Skeletal muscle tissue (tissue), 5 donors: ENCODE measurements around the gene RPL18A. TPM values are rescaled to one million over a fixed set of nuclear protein-coding genes. Genes with fewer than 3 reads are reported as not detected.

Experiments used
- H3K27ac ChIP-seq: one replicate; pipeline ENCODE4 v1.7.0; 2013; ENCODE audit warnings: mild to moderate bottlenecking, low read depth, low read length, inconsistent platforms
- H3K27me3 ChIP-seq, 3 donors: one replicate each; pipeline ENCODE4 v1.7.0; 2013; ENCODE audit warnings: low read length in 3 of 3; ENCODE audit not compliant: control insufficient read depth in 3 of 3, insufficient read depth in 3 of 3
- H3K36me3 ChIP-seq, 3 donors: one replicate each; pipeline ENCODE4 v1.7.0; 2013; ENCODE audit warnings: low read length in 3 of 3; ENCODE audit not compliant: control insufficient read depth in 3 of 3, insufficient read depth in 3 of 3
- H3K4me1 ChIP-seq, 3 donors: one replicate each; pipeline ENCODE4 v1.7.0; 2013; ENCODE audit warnings: low read length in 3 of 3, mild to moderate bottlenecking in 3 of 3; ENCODE audit not compliant: control insufficient read depth in 3 of 3, insufficient read depth in 3 of 3
- H3K4me3 ChIP-seq, 3 donors: one replicate each; pipeline ENCODE4 v1.7.0; 2013; ENCODE audit warnings: low read length in 3 of 3
- H3K9ac ChIP-seq, 3 donors: one replicate each; pipeline ENCODE4 v1.7.0; 2013; ENCODE audit warnings: low read length in 3 of 3, mild to moderate bottlenecking in 3 of 3, moderate library complexity in 2 of 3, low read depth in 1 of 3
- H3K9me3 ChIP-seq, 3 donors: one replicate each; pipeline ENCODE4 v1.7.0; 2013; ENCODE audit warnings: low read length in 3 of 3; ENCODE audit not compliant: control insufficient read depth in 3 of 3
- small RNA-seq: library from RNA; depleted of rRNA; stranded (forward); fragments of <200 nt; gene quantifications from one replicate; pipeline ENCODE3, GENCODE V24; 2014
- total RNA-seq: library from RNA; depleted of rRNA; stranded (reverse); fragments of >200 nt; gene quantifications from one replicate; pipeline ENCODE4 v1.2.3, GENCODE V29; 2014
- donor health status: Osteomylitis.

The RPL18A gene
- total RNA-seq, 1 donor from 2014 or later, result 1,370 TPM

GRCh38 chr19:17902701-17903100 lies 43.0 kb downstream of the RPL18A start:
- no peak overlapping the region for H3K9ac ChIP-seq
- H3K27ac ChIP-seq, result no peak overlapping the region
- H3K9me3 ChIP-seq, result no peaks in the 10 kb centered on the region
- H3K36me3 ChIP-seq, result no peaks in the 10 kb centered on the region
- H3K27me3 ChIP-seq, result peaks cover 0 to 3% (median 0%) of the 10 kb centered on the region in 3 donors
- H3K4me3 ChIP-seq, result no peak overlapping the region
- no peaks in the 10 kb centered on the region for H3K4me1 ChIP-seq

- Histone ChIP-seq H3K4me1 (no peaks in the 10 kb centered on the region), H3K9ac (no peak overlapping the region), H3K9me3 (peaks cover 2 to 7% (median 3%) of the 10 kb centered on the region in 3 donors), H3K27me3 (no peaks in the 10 kb centered on the region), H3K36me3 (no peaks in the 10 kb centered on the region), H3K27ac (no peak overlapping the region), H3K4me3 (no peak overlapping the region)
These were observed 48.5 kb downstream of the RPL18A start for GRCh38 chr19:17908244-17908643.

GRCh38 chr19:17909003-17909732 lies 49.5 kb downstream of the RPL18A start:
- Histone ChIP-seq H3K27me3 (no peaks in the 10 kb centered on the region), H3K4me3 (no peak overlapping the region), H3K4me1 (no peaks in the 10 kb centered on the region), H3K27ac (no peak overlapping the region), H3K36me3 (no peaks in the 10 kb centered on the region), H3K9me3 (peaks cover 2 to 7% (median 3%) of the 10 kb centered on the region in 3 donors), H3K9ac (no peak overlapping the region)

- Histone ChIP-seq H3K27me3 (no peaks in the 10 kb centered on the region), H3K27ac (no peak overlapping the region), H3K36me3 (no peaks in the 10 kb centered on the region), H3K4me3 (no peak overlapping the region), H3K4me1 (no peaks in the 10 kb centered on the region), H3K9me3 (peaks cover 2 to 7% (median 3%) of the 10 kb centered on the region in 3 donors), H3K9ac (no peak overlapping the region)
These were observed 51.2 kb downstream of the RPL18A start for GRCh38 chr19:17910791-17911360.

Small RNAs within 50 kb of the gene (small RNA-seq; reads per million reads assigned to genes)
- not detected for gene SNORA68

Other genes starting within 250 kb of the RPL18A start
- not detected for gene UNC13A, start 171.6 kb upstream of the RPL18A start, total RNA-seq
- 25.6 TPM for gene MAP1S, start 140.4 kb upstream of the RPL18A start, total RNA-seq
- gene FCHO1, start 108.4 kb upstream of the RPL18A start, total RNA-seq, result 1.0 TPM
- not detected for gene B3GNT3, start 64.8 kb upstream of the RPL18A start, total RNA-seq
- gene INSL3, start 38.4 kb upstream of the RPL18A start, total RNA-seq, result not detected
- gene JAK3, start 11.9 kb upstream of the RPL18A start, total RNA-seq, result 2.1 TPM
- gene SLC5A5, start 12.0 kb downstream of the RPL18A start, total RNA-seq, result not detected
- gene CCDC124, start 73.1 kb downstream of the RPL18A start, total RNA-seq, result 15.7 TPM
- gene KCNN1, start 107.2 kb downstream of the RPL18A start, total RNA-seq, result 0.52 TPM
- gene ARRDC2, start 148.3 kb downstream of the RPL18A start, total RNA-seq, result 5.7 TPM
- gene IL12RB1, start 227.0 kb downstream of the RPL18A start, total RNA-seq, result 0.52 TPM
- 3.7 TPM for gene MAST3, start 237.9 kb downstream of the RPL18A start, total RNA-seq